H1 (cell line): Measurements from ENCODE around the gene PHACTR1.

Experiments
- CHD2 ChIP-seq: IDR thresholded peaks from 2 replicates; pipeline ENCODE4 v1.6.1; 2012; ENCODE audit warnings: low read length, improper control_type of control experiment
- POLR2A ChIP-seq, 2 experiments: IDR thresholded peaks; 1 replicate in 1 of 2; 2 replicates in 1 of 2; pipeline ENCODE4 v1.6.1; 2011; ENCODE audit warnings: low read depth in 2 of 2, low read length in 2 of 2, mild to moderate bottlenecking in 2 of 2; ENCODE audit errors: control extremely low read depth in 1 of 2
- RNF2 ChIP-seq: fragments of 200-900, 300-1000 bp; sonication (generic); IDR thresholded peaks from 2 replicates; pipeline ENCODE4 v1.7.1; 2016; ENCODE audit warnings: borderline replicate concordance, low read depth, mild to moderate bottlenecking, antibody characterized with exemption, low read length; ENCODE audit not compliant: poor library complexity, severe bottlenecking; ENCODE audit errors: missing control alignments
- USF2 ChIP-seq: IDR thresholded peaks from 2 replicates; pipeline ENCODE4 v1.6.1; 2011; ENCODE audit warnings: low read length, improper control_type of control experiment
- TF ChIP-seq, protein P1 (sequence below), 3 experiments: IDR thresholded peaks; 1 replicate in 2 of 3; 2 replicates in 1 of 3; pipeline versions ENCODE4 v1.5.1 to v1.6.1; 2011; ENCODE audit warnings: low read length in 3 of 3, mild to moderate bottlenecking in 3 of 3, inconsistent platforms in 2 of 3, low read depth in 1 of 3, moderate library complexity in 1 of 3; ENCODE audit not compliant: insufficient read depth in 1 of 3; ENCODE audit errors: control extremely low read depth in 1 of 3

DNA sequence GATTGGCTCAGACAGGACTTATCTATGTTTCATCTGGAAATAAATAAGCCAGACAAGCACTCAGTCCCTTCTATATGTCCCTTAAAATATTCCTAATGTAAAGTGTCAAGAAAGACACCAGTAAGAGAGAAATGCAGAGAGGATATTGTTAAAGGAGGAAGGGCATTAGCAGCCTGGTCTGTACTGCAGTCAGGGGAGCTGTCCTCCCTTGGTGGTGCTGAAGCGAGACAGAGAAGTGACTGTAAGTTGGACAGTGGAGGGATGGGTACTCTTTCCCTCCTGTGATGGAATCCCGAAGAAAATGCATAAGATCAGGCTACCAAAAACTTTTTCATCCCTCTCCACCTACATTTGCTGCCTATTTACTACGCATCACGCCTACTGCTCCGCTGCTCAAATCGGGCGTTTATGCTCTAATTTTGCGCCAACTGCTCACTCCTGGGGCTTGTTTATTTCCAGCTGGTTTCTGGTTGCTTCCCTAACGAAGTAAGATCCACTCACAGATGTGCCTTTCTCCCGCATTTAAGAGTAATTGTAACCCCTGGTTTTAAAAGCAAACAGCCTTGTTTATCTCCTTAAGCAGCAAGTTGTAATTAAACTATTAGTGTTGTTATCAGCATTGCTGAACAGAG, 35.2 kb downstream of the PHACTR1 start:
- TF ChIP-seq RNF2 (no peak), POLR2A (IDR thresholded peaks at IDR 0.05; ENCODE audit: control extremely low read depth in 1 of 2, low read depth in 2 of 2, low read length in 2 of 2) (no peak), USF2 (no peak), CHD2 (no peak)
- TF ChIP-seq, protein P1, sequence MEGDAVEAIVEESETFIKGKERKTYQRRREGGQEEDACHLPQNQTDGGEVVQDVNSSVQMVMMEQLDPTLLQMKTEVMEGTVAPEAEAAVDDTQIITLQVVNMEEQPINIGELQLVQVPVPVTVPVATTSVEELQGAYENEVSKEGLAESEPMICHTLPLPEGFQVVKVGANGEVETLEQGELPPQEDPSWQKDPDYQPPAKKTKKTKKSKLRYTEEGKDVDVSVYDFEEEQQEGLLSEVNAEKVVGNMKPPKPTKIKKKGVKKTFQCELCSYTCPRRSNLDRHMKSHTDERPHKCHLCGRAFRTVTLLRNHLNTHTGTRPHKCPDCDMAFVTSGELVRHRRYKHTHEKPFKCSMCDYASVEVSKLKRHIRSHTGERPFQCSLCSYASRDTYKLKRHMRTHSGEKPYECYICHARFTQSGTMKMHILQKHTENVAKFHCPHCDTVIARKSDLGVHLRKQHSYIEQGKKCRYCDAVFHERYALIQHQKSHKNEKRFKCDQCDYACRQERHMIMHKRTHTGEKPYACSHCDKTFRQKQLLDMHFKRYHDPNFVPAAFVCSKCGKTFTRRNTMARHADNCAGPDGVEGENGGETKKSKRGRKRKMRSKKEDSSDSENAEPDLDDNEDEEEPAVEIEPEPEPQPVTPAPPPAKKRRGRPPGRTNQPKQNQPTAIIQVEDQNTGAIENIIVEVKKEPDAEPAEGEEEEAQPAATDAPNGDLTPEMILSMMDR (IDR thresholded peaks at IDR 0.05; ENCODE audit: control extremely low read depth in 1 of 3, insufficient read depth in 1 of 3, low read depth in 1 of 3, low read length in 3 of 3) = no peak
